ENCODE results near the gene DCAF8. TPM values are rescaled to one million over a fixed set of nuclear protein-coding genes. Genes with fewer than 3 reads are reported as not detected.

The DCAF8 gene
- total and polyA plus RNA-seq, 7 donors: 28.2 to 184 (median 138) TPM

GRCh38 chr1:160251011-160251410, 11.3 kb downstream of the DCAF8 start:
- TF ChIP-seq POLR2A (IDR thresholded peaks at IDR 0.05): no peak
- no peak for TF ChIP-seq CTCF (IDR thresholded peaks at IDR 0.05)
- TF ChIP-seq EP300 (IDR thresholded peaks at IDR 0.05): no peak
- no peak for TF ChIP-seq POLR2AphosphoS5 (IDR thresholded peaks at IDR 0.05)
- intact Hi-C loops (cut with DNase I): loop anchor here (2.0 to 5.0 kb wide), 3 partner anchors 34 to 58 kb away; partner anchors contain the start of gene PEX19
- DNase-seq: no peak
- Histone ChIP-seq H3K4me3 (no peak overlapping the region), H3K4me1 (peaks cover 0 to 43% (median 28%) of the 10 kb centered on the region in 4 donors), H3K9me3 (no peaks in the 10 kb centered on the region), H3K36me3 (peaks cover 0 to 11% (median 0%) of the 10 kb centered on the region in 4 donors), H3K27me3 (no peaks in the 10 kb centered on the region), H3K27ac (peak overlapping the region in 3 of 4 donors; percentile 36 to 61 (median 58))

- DNase-seq: no peak
- TF ChIP-seq POLR2AphosphoS5 (IDR thresholded peaks at IDR 0.05) (no peak), EP300 (IDR thresholded peaks at IDR 0.05) (no peak), POLR2A (IDR thresholded peaks at IDR 0.05) (no peak), CTCF (IDR thresholded peaks at IDR 0.05) (no peak)
- intact Hi-C loops (cut with DNase I): no loop called here
- Histone ChIP-seq H3K4me1 (peaks cover 0 to 47% (median 28%) of the 10 kb centered on the region in 4 donors), H3K9me3 (no peaks in the 10 kb centered on the region), H3K27me3 (no peaks in the 10 kb centered on the region), H3K36me3 (peaks cover 0 to 21% (median 3%) of the 10 kb centered on the region in 4 donors), H3K4me3 (no peak overlapping the region), H3K27ac (no peak overlapping the region)
- 97 to 100% methylated on average over 1 of the region's 1 CpG for WGBS, 2 donors
Measured at GRCh38 chr1:160247053-160247452, 15.3 kb downstream of the DCAF8 start.

- peaks cover 0 to 36% (median 3%) of the 10 kb centered on the region in 4 donors for H3K36me3 ChIP-seq
- no peak for TF ChIP-seq EP300 (IDR thresholded peaks at IDR 0.05)
- no peak for TF ChIP-seq CTCF (IDR thresholded peaks at IDR 0.05)
- no peak for TF ChIP-seq POLR2AphosphoS5 (IDR thresholded peaks at IDR 0.05)
- TF ChIP-seq POLR2A (IDR thresholded peaks at IDR 0.05): no peak
- DNase-seq: no peak
- H3K9me3 ChIP-seq: no peaks in the 10 kb centered on the region
- 97 to 99% methylated on average over 1 of the region's 1 CpG for WGBS, 2 donors
- H3K4me3 ChIP-seq: no peak overlapping the region
- H3K27me3 ChIP-seq: no peaks in the 10 kb centered on the region
- intact Hi-C loops (cut with DNase I): no loop called here
- H3K4me1 ChIP-seq: peaks cover 0 to 31% (median 13%) of the 10 kb centered on the region in 4 donors
- no peak overlapping the region for H3K27ac ChIP-seq
Measured at GRCh38 chr1:160245434-160245833, 16.9 kb downstream of the DCAF8 start.

GRCh38 chr1:160244209-160244608, 18.1 kb downstream of the DCAF8 start:
- no peak overlapping the region for H3K4me3 ChIP-seq
- no peak overlapping the region for H3K27ac ChIP-seq
- intact Hi-C loops (cut with DNase I): no loop called here
- TF ChIP-seq POLR2A (IDR thresholded peaks at IDR 0.05) (no peak), CTCF (IDR thresholded peaks at IDR 0.05) (no peak), POLR2AphosphoS5 (IDR thresholded peaks at IDR 0.05) (no peak), EP300 (IDR thresholded peaks at IDR 0.05) (no peak)
- H3K27me3 ChIP-seq: no peaks in the 10 kb centered on the region
- WGBS, 2 donors: 95% methylated on average over 1 of the region's 1 CpG
- DNase-seq: no peak
- H3K9me3 ChIP-seq: no peaks in the 10 kb centered on the region
- H3K36me3 ChIP-seq: peaks cover 10 to 48% (median 13%) of the 10 kb centered on the region in 4 donors
- H3K4me1 ChIP-seq: peaks cover 0 to 30% (median 12%) of the 10 kb centered on the region in 4 donors

GRCh38 chr1:160243767-160244166, 18.6 kb downstream of the DCAF8 start:
- no peak overlapping the region for H3K27ac ChIP-seq
- TF ChIP-seq POLR2A (IDR thresholded peaks at IDR 0.05): no peak
- no peak for TF ChIP-seq CTCF (IDR thresholded peaks at IDR 0.05)
- no peak for TF ChIP-seq EP300 (IDR thresholded peaks at IDR 0.05)
- TF ChIP-seq POLR2AphosphoS5 (IDR thresholded peaks at IDR 0.05): no peak
- intact Hi-C loops (cut with DNase I): no loop called here

More at GRCh38 chr1:160243767-160244166, 18.6 kb downstream of the DCAF8 start:
- Histone ChIP-seq H3K27me3 (no peaks in the 10 kb centered on the region), H3K4me3 (no peak overlapping the region), H3K36me3 (peaks cover 13 to 52% (median 15%) of the 10 kb centered on the region in 4 donors), H3K4me1 (peaks cover 0 to 30% (median 12%) of the 10 kb centered on the region in 4 donors), H3K9me3 (no peaks in the 10 kb centered on the region)
- no peak for DNase-seq
